ENCODE measurements around the gene UBE2G2. TPM values are rescaled to one million over a fixed set of nuclear protein-coding genes. Genes with fewer than 3 reads are reported as not detected.
A peak's percentile ranks its signal among the peaks of the same experiment; 100 is the strongest.

The UBE2G2 gene
- total and polyA plus RNA-seq, 2 donors (not counting 1 experiment from before 2014, with no cell fraction given): 49.7 to 61.9 TPM

- no peak for TF ChIP-seq CTCF (conservative IDR thresholded peaks at IDR 0.05 in 1 of 2, IDR thresholded peaks at IDR 0.05 in 1 of 2; ENCODE audit: low read depth in 1 of 2, low read length in 2 of 2)
- no peak for TF ChIP-seq EZH2 (IDR thresholded peaks at IDR 0.05; ENCODE audit: low read length, missing control alignments)
- H3K79me2 ChIP-seq (ENCODE audit: control insufficient read depth, insufficient read depth, low read length): peaks cover 25% of the 10 kb centered on the region
- no peak overlapping the region for H3K27ac ChIP-seq (ENCODE audit: insufficient read depth, low read length)
- H4K20me1 ChIP-seq (ENCODE audit: control insufficient read depth, extremely low read depth, insufficient read depth, low read length): no peaks in the 10 kb centered on the region
- no peak overlapping the region for H3K4me3 ChIP-seq (replicated peaks in 1 of 4; ENCODE audit: control extremely low read depth in 1 of 4, insufficient read depth in 1 of 4, low read depth in 3 of 4, low read length in 4 of 4)
- H3K4me1 ChIP-seq (ENCODE audit: control insufficient read depth, extremely low read depth, insufficient read depth, low read length): peaks cover 3% of the 10 kb centered on the region
- H3K9me3 ChIP-seq (ENCODE audit: control insufficient read depth, insufficient read depth, low read depth, low read length): no peaks in the 10 kb centered on the region
- H3K4me2 ChIP-seq (ENCODE audit: extremely low read depth, insufficient read depth, low read length): no peak overlapping the region
- no peak for DNase-seq (ENCODE audit: low read depth in 2 of 2)
- H3K27me3 ChIP-seq (ENCODE audit: control insufficient read depth, insufficient read depth, low read length): no peaks in the 10 kb centered on the region
- H3K9ac ChIP-seq (ENCODE audit: insufficient read depth, low read length): no peak overlapping the region
- H3K36me3 ChIP-seq (ENCODE audit: control insufficient read depth, insufficient read depth, low read length): no peaks in the 10 kb centered on the region
- H2AFZ ChIP-seq (ENCODE audit: low read length): no peak overlapping the region
Observed at GRCh38 chr21:44819283-44820243, 17.9 kb upstream of the UBE2G2 start.

DNA sequence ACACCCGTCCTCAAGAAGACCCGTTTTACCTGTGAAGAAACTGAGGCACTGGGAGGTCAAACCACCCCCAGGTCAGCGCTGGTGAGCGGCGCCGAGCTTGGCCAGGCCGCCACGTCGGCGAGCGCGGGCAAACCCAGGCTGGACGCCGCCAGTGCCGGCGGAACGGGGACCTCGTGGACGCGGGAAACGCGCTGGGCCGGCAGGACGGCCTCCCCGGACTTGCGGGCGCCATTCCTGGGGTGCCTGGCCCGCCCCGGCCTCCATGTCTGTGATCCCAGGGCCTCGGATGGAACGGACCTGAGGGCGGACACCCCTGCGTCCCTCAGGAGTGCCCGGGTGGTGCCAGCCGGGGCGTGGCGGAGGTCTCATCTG lies 17.0 kb upstream of the UBE2G2 start:
- H3K4me3 ChIP-seq (replicated peaks in 1 of 4; ENCODE audit: control extremely low read depth in 1 of 4, insufficient read depth in 1 of 4, low read depth in 3 of 4, low read length in 4 of 4): peak overlapping the region; percentile 7 to 77 (median 55)
- no peaks in the 10 kb centered on the region for H3K9me3 ChIP-seq (ENCODE audit: control insufficient read depth, insufficient read depth, low read depth, low read length)
- H3K27ac ChIP-seq (ENCODE audit: insufficient read depth, low read length): peak overlapping the region; percentile 82
- TF ChIP-seq CTCF (conservative IDR thresholded peaks at IDR 0.05 in 1 of 2, IDR thresholded peaks at IDR 0.05 in 1 of 2; ENCODE audit: low read depth in 1 of 2, low read length in 2 of 2) (no peak), EZH2 (IDR thresholded peaks at IDR 0.05; ENCODE audit: low read length, missing control alignments) (no peak)
- H2AFZ ChIP-seq (ENCODE audit: low read length): no peak overlapping the region
- no peaks in the 10 kb centered on the region for H4K20me1 ChIP-seq (ENCODE audit: control insufficient read depth, extremely low read depth, insufficient read depth, low read length)
- peaks cover 3% of the 10 kb centered on the region for H3K4me1 ChIP-seq (ENCODE audit: control insufficient read depth, extremely low read depth, insufficient read depth, low read length)
- no peaks in the 10 kb centered on the region for H3K36me3 ChIP-seq (ENCODE audit: control insufficient read depth, insufficient read depth, low read length)
- no peak for DNase-seq (ENCODE audit: low read depth in 2 of 2)
- H3K27me3 ChIP-seq (ENCODE audit: control insufficient read depth, insufficient read depth, low read length): no peaks in the 10 kb centered on the region
- H3K79me2 ChIP-seq (ENCODE audit: control insufficient read depth, insufficient read depth, low read length): peaks cover 35% of the 10 kb centered on the region
- peak overlapping the region; percentile 23 for H3K4me2 ChIP-seq (ENCODE audit: extremely low read depth, insufficient read depth, low read length)
- H3K9ac ChIP-seq (ENCODE audit: insufficient read depth, low read length): peak overlapping the region; percentile 81

DNA sequence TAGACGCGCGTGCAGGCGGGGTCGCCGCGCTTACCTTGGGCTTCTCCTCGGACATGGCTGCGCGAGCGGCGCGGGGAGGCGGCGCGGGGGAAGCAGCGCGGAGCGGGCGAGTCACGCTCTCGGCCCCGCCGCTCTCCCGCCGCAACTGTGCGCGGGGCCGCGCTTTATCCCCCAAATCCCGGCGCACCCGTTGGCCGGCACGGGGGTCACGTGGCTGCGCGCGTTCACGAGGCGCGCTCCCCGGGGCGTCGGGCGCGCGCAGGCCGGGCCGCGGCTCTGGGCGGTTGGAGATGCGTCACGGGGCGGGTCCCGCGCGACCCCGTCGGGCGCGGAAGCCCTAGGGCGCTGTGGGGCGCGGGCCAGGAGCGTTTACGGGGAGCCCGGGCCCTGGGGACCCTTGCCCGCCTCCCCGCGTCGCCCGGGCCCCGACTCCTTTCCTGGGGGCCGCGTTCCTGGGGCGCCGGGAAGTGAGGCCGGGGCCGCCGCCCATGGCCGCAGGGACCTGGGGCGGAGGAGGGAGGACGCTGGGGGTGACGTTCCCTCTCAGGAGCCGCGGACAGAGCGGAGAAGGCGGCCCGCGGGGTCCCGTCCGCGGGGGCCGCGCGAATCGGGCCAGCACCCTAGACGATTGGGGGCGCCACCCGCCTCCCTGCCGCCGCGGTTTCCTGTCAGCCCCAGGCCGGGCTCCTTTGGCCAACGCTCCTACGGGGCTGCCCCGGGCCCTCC lies 16.5 kb upstream of the UBE2G2 start, which contains the start of gene SUMO3:
Gene SUMO3 (minus strand): TSS at position 149 of the 726 bp plus-strand sequence. CDS start 94 bp downstream, at position 55.
- Histone ChIP-seq H3K4me2 (ENCODE audit: extremely low read depth, insufficient read depth, low read length) (peak within 1 kb of the TSS; percentile 59), H3K9me3 (ENCODE audit: control insufficient read depth, insufficient read depth, low read depth, low read length) (no peaks in the 10 kb centered on the region), H3K4me1 (ENCODE audit: control insufficient read depth, extremely low read depth, insufficient read depth, low read length) (peaks cover 3% of the 10 kb centered on the region), H3K9ac (ENCODE audit: insufficient read depth, low read length) (peak within 1 kb of the TSS; percentile 81), H3K27me3 (ENCODE audit: control insufficient read depth, insufficient read depth, low read length) (no peaks in the 10 kb centered on the region), H3K79me2 (ENCODE audit: control insufficient read depth, insufficient read depth, low read length) (peaks cover 40% of the 10 kb centered on the region), H3K27ac (ENCODE audit: insufficient read depth, low read length) (peak within 1 kb of the TSS; percentile 82), H3K36me3 (ENCODE audit: control insufficient read depth, insufficient read depth, low read length) (peaks cover 4% of the 10 kb centered on the region), H3K4me3 (replicated peaks in 1 of 4; ENCODE audit: control extremely low read depth in 1 of 4, insufficient read depth in 1 of 4, low read depth in 3 of 4, low read length in 4 of 4) (peak within 1 kb of the TSS; percentile 61 to 80 (median 74)), H4K20me1 (ENCODE audit: control insufficient read depth, extremely low read depth, insufficient read depth, low read length) (no peaks in the 10 kb centered on the region), H2AFZ (ENCODE audit: low read length) (no peak within 1 kb of the TSS)
- DNase-seq (ENCODE audit: low read depth in 2 of 2): peak; percentile 72 to 79
- TF ChIP-seq EZH2 (IDR thresholded peaks at IDR 0.05; ENCODE audit: low read length, missing control alignments) (no peak), CTCF (conservative IDR thresholded peaks at IDR 0.05 in 1 of 2, IDR thresholded peaks at IDR 0.05 in 1 of 2; ENCODE audit: low read depth in 1 of 2, low read length in 2 of 2) (no peak)

Measured in fibroblast of lung (primary cell).